Mesendoderm (in vitro differentiated cells): Measurements from ENCODE around the gene CDC25C.

Experiments
- DNase-seq: peaks from one replicate; pipeline ENCODE4 v3.0.0; 2013
- H2AK5ac ChIP-seq: 2 replicates; pipeline ENCODE4 v1.6.1; 2013; ENCODE audit warnings: low read length, inconsistent platforms
- H2BK120ac ChIP-seq: 2 replicates; pipeline ENCODE4 v1.6.1; 2013; ENCODE audit warnings: low read depth, mild to moderate bottlenecking, low read length, moderate library complexity, mixed read lengths
- H2BK15ac ChIP-seq: replicated peaks from 2 replicates; pipeline ENCODE4 v1.6.1; 2013; ENCODE audit warnings: low read depth, mild to moderate bottlenecking, moderate library complexity
- H2BK5ac ChIP-seq: 2 replicates; pipeline ENCODE4 v1.6.1; 2013; ENCODE audit warnings: low read length, inconsistent platforms
- H3K18ac ChIP-seq: 2 replicates; pipeline ENCODE4 v1.6.1; 2013; ENCODE audit warnings: mild to moderate bottlenecking, low read length, mixed read lengths
- H3K23ac ChIP-seq: one replicate; pipeline ENCODE4 v1.6.1; 2013; ENCODE audit warnings: low read length
- H3K27ac ChIP-seq: 2 replicates; pipeline ENCODE4 v1.5.1; 2013; ENCODE audit warnings: low read depth, mild to moderate bottlenecking, inconsistent platforms, low read length, moderate library complexity
- H3K27me3 ChIP-seq: 2 replicates; pipeline ENCODE4 v1.6.1; 2013; ENCODE audit warnings: low read length, control low read depth, mild to moderate bottlenecking, inconsistent platforms; ENCODE audit not compliant: insufficient read depth, poor library complexity
- H3K36me3 ChIP-seq: 2 replicates; pipeline ENCODE4 v1.6.1; 2013; ENCODE audit warnings: low read length, inconsistent platforms; ENCODE audit not compliant: control insufficient read depth, insufficient read depth
- H3K4ac ChIP-seq: one replicate; pipeline ENCODE4 v1.6.1; 2013; ENCODE audit warnings: low read depth, mild to moderate bottlenecking, low read length, moderate library complexity
- H3K4me1 ChIP-seq: 2 replicates; pipeline ENCODE4 v1.6.1; 2013; ENCODE audit warnings: low read depth, low read length, inconsistent platforms; ENCODE audit not compliant: control insufficient read depth
- H3K4me2 ChIP-seq: 2 replicates; pipeline ENCODE4 v1.6.1; 2013; ENCODE audit warnings: low read length
- H3K4me3 ChIP-seq: 2 replicates; pipeline ENCODE4 v1.5.1; 2013; ENCODE audit warnings: mild to moderate bottlenecking, low read length
- H3K56ac ChIP-seq: one replicate; pipeline ENCODE4 v1.6.1; 2013; ENCODE audit warnings: low read length
- H3K79me1 ChIP-seq: 2 replicates; pipeline ENCODE4 v1.6.1; 2013; ENCODE audit warnings: low read length, inconsistent platforms
- H3K79me2 ChIP-seq: 2 replicates; pipeline ENCODE4 v1.6.1; 2013; ENCODE audit warnings: mild to moderate bottlenecking, low read length; ENCODE audit not compliant: control insufficient read depth, insufficient read depth
- H3K9ac ChIP-seq: 2 replicates; pipeline ENCODE4 v1.6.1; 2013; ENCODE audit warnings: low read length, inconsistent platforms
- H4K5ac ChIP-seq: one replicate; pipeline ENCODE4 v1.6.1; 2013; ENCODE audit warnings: low read length
- H4K8ac ChIP-seq: one replicate; pipeline ENCODE4 v1.6.1; 2013; ENCODE audit warnings: low read depth, mild to moderate bottlenecking, control low read depth, low read length, moderate library complexity
- WGBS: extraction: QIAGEN DNeasy Blood & Tissue Kit; methylation state at CpG from one replicate; pipeline ENCODE4 v1.1.7; 2013; ENCODE audit warnings: low lambda C conversion rate, missing lambda C conversion rate; ENCODE audit not compliant: insufficient coverage; ENCODE audit errors: extremely low coverage; 5-methylcytosine and 5-hydroxymethylcytosine counted together

The CDC25C gene

DNA sequence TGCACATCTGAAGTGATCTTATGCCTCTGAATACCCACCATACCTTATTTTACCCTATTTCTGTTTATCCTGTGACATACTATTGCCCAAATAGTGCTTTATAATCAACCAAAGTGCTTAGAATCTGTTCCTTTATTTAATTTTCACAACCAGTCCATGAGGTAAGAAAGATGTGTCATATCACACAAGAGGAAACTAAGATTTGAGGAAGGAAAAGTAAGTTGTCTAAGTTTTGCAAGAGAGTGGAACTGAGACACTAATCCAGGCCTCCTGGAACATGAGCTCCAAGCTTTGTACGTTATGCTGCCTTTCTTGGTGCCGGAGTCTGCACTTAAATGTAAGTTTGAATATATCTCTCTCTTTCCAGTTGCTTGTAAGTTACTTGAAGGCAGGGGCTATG is 38.1 kb upstream of the CDC25C start:
- Histone ChIP-seq H4K5ac (no peak overlapping the region), H3K36me3 (no peaks in the 10 kb centered on the region), H3K4me2 (no peak overlapping the region), H2AK5ac (no peak overlapping the region), H4K8ac (no peak overlapping the region), H3K27me3 (no peaks in the 10 kb centered on the region), H3K27ac (no peak overlapping the region), H3K4me3 (no peak overlapping the region), H2BK15ac (no peak overlapping the region), H2BK5ac (no peak overlapping the region), H3K4ac (no peak overlapping the region), H3K9ac (no peak overlapping the region), H3K56ac (no peak overlapping the region), H3K4me1 (no peaks in the 10 kb centered on the region), H3K18ac (no peak overlapping the region), H3K23ac (no peak overlapping the region), H2BK120ac (no peak overlapping the region), H3K79me1 (peaks cover 15% of the 10 kb centered on the region), H3K79me2 (peaks cover 29% of the 10 kb centered on the region)
- no CpG with 5 or more reads among the region's 2 CpGs for WGBS
- no peak for DNase-seq

DNA sequence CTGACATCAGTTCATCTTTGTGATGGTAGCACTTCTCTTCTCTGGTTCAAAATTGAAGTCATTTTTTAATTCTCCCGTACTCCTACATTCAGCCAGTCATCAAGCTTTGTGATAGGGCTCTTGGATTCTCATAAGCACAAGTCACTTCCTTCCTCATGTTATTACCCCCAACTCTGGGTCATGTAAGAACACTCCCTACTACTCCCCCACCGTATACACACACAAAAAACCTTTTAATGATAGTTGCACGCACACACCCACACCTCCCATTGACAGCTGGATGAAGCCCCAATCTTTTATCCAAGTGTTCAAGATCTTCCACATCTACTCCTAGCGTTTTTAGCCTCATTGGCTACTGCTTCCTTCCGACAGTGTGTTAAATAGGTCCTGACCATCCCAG is 37.7 kb upstream of the CDC25C start:
- Histone ChIP-seq H2BK120ac (no peak overlapping the region), H3K4me2 (no peak overlapping the region)

DNA sequence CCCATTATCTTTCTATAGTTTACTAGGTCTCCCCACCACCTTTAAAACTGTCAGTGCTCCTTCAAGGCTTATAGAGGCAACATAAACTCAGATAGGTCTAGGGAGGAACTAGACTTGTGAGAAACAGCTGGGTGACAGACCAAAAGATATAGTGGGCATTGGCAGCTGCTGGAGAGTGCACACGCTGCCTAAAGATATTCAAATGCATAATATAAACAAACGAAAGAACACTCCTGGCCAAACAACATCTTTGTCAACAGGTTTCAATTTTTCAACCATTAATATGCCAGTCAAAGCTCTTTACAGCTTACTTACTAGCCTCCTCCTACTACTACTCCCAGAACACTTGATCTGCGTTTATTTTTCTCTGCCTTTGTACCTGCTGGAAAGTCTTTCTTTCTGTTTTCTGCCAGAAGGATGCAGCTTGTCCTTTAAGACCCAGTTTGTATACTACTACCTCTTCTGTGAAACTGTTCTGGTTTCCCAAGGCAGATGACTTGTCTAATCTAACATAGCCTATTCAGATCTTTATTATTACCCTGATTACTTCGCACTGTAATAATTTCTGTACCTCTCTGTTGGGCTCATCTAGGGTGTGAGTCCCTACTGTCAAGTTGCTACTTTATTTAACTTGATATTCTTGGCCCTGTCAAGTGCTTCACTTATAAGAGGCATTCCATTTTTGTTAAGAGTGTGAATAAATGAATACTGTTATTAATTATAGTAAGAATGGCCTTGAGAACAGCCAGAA is 35.2 kb upstream of the CDC25C start:
- WGBS, result no CpG with 5 or more reads among the region's 4 CpGs

More for the DNA sequence above, 37.7 kb upstream of the CDC25C start:
- Histone ChIP-seq H3K79me2 (peaks cover 31% of the 10 kb centered on the region), H3K4me3 (no peak overlapping the region), H3K4ac (no peak overlapping the region), H2AK5ac (no peak overlapping the region), H3K9ac (no peak overlapping the region), H3K23ac (no peak overlapping the region), H3K79me1 (peaks cover 16% of the 10 kb centered on the region), H3K18ac (no peak overlapping the region), H3K4me1 (no peaks in the 10 kb centered on the region), H3K36me3 (no peaks in the 10 kb centered on the region), H3K27me3 (no peaks in the 10 kb centered on the region), H4K5ac (no peak overlapping the region), H2BK5ac (no peak overlapping the region), H2BK15ac (no peak overlapping the region), H4K8ac (no peak overlapping the region), H3K56ac (no peak overlapping the region), H3K27ac (no peak overlapping the region)
- WGBS, result 100% methylated on average over 2 of the region's 5 CpGs
- DNase-seq, result no peak

DNA sequence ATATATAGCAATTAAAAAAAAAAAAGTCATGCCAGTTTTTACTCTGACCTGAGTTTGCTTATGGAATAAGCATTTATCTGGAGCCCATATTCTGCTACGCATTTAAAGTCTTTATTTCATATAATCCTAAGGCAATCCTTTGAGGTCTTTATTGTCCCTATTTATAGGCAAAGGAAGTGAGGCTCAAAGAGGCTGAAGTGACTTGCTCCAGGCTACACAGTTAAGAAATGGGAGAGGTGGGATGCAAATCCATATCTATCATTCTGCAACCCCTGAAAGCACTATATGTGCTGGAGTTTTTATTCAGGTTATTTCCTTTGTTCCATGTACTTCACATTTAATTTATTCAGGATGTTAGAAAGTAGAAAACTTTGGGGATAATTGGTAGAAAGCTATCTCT is 33.0 kb upstream of the CDC25C start:
- Histone ChIP-seq H2BK120ac (no peak overlapping the region), H3K36me3 (no peaks in the 10 kb centered on the region), H3K4me2 (no peak overlapping the region), H3K4ac (no peak overlapping the region), H3K18ac (no peak overlapping the region), H4K8ac (no peak overlapping the region), H2BK15ac (no peak overlapping the region), H3K79me2 (peaks cover 43% of the 10 kb centered on the region), H3K4me3 (no peak overlapping the region), H2AK5ac (no peak overlapping the region), H3K56ac (no peak overlapping the region), H3K9ac (no peak overlapping the region), H4K5ac (no peak overlapping the region), H3K23ac (no peak overlapping the region), H3K27me3 (no peaks in the 10 kb centered on the region), H2BK5ac (no peak overlapping the region), H3K79me1 (peaks cover 16% of the 10 kb centered on the region), H3K4me1 (no peaks in the 10 kb centered on the region), H3K27ac (no peak overlapping the region)
- WGBS, result no CpG with 5 or more reads among the region's 1 CpG
- DNase-seq, result no peak

More for the DNA sequence above, 35.2 kb upstream of the CDC25C start:
- no peak overlapping the region for H3K9ac ChIP-seq
- H4K8ac ChIP-seq, result no peak overlapping the region
- no peaks in the 10 kb centered on the region for H3K27me3 ChIP-seq
- no peak overlapping the region for H2BK5ac ChIP-seq
- H3K79me2 ChIP-seq, result peaks cover 35% of the 10 kb centered on the region
- H4K5ac ChIP-seq, result no peak overlapping the region
- no peak for DNase-seq
- no peak overlapping the region for H3K27ac ChIP-seq
- no peak overlapping the region for H3K4me3 ChIP-seq
- H3K79me1 ChIP-seq, result peaks cover 16% of the 10 kb centered on the region
- H2BK120ac ChIP-seq, result no peak overlapping the region
- no peaks in the 10 kb centered on the region for H3K36me3 ChIP-seq
- H2AK5ac ChIP-seq, result no peak overlapping the region
- no peaks in the 10 kb centered on the region for H3K4me1 ChIP-seq
- no peak overlapping the region for H3K18ac ChIP-seq
- H2BK15ac ChIP-seq, result no peak overlapping the region
- H3K23ac ChIP-seq, result no peak overlapping the region
- no peak overlapping the region for H3K4me2 ChIP-seq
- H3K4ac ChIP-seq, result no peak overlapping the region
- H3K56ac ChIP-seq, result no peak overlapping the region

DNA sequence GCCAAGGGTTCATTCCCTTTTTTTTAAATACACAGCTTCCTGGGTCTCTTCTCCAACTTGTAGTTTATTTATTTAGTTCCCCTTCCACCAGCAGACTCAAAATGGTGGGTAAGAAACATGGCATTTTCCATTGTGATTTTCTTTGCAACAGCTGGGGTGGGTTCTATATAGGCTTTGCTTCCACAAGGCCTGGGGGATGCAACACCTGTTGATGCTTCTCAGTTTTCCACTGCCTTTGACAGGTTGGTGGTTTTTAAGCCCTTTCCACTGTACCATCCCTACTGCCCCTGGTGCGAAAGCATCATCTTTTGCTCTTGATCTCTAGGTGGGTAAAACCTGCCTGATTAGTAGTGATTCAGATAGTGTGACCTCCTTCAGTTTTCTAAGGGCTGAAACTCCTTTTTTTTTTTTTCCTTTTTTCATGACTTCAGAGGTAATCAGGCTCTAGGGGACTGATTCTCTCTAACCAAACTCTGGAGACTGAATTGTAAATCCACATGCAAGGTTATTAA is 29.4 kb upstream of the CDC25C start:
- Histone ChIP-seq H3K36me3 (no peaks in the 10 kb centered on the region), H3K27me3 (no peaks in the 10 kb centered on the region), H3K23ac (no peak overlapping the region), H3K4me1 (no peaks in the 10 kb centered on the region), H3K4ac (no peak overlapping the region), H2BK15ac (no peak overlapping the region), H4K8ac (no peak overlapping the region), H3K56ac (no peak overlapping the region), H2BK5ac (no peak overlapping the region), H3K27ac (no peak overlapping the region), H3K79me2 (peaks cover 42% of the 10 kb centered on the region), H3K4me2 (no peak overlapping the region), H3K9ac (no peak overlapping the region), H2BK120ac (no peak overlapping the region), H4K5ac (no peak overlapping the region), H3K4me3 (no peak overlapping the region), H3K18ac (no peak overlapping the region), H3K79me1 (peaks cover 7% of the 10 kb centered on the region), H2AK5ac (no peak overlapping the region)
- no CpG with 5 or more reads among the region's 1 CpG for WGBS
- no peak for DNase-seq

DNA sequence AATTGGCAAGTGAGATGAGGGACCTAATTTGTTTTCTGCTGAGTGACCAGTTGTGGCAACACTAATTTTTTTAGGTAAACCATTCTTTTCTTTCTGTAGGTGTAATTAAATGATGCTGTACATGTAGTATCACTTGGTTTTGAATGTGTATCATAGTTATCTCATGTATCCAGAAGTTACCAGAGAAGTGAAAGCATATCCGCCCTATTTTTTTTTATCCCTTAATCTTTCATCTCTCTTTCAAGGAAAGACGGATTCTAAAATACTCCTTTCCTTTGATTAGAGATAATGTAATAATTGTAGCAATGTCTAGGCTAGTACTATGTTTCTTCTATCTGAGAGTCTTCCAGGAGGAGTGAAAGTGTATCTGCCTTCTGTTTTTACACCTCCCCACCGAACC is 28.0 kb upstream of the CDC25C start:
- DNase-seq, result no peak
- no CpG with 5 or more reads among the region's 3 CpGs for WGBS
- H2BK120ac ChIP-seq, result no peak overlapping the region
- no peak overlapping the region for H2BK15ac ChIP-seq
- no peak overlapping the region for H2AK5ac ChIP-seq
- no peak overlapping the region for H3K9ac ChIP-seq
- peak overlapping the region; percentile 56 for H4K8ac ChIP-seq
- no peak overlapping the region for H3K4ac ChIP-seq
- peaks cover 2% of the 10 kb centered on the region for H3K4me1 ChIP-seq
- H3K23ac ChIP-seq, result no peak overlapping the region
- H3K79me2 ChIP-seq, result peaks cover 53% of the 10 kb centered on the region
- no peak overlapping the region for H3K18ac ChIP-seq
- no peak overlapping the region for H3K27ac ChIP-seq
- H3K79me1 ChIP-seq, result peaks cover 8% of the 10 kb centered on the region
- H3K36me3 ChIP-seq, result no peaks in the 10 kb centered on the region
- no peaks in the 10 kb centered on the region for H3K27me3 ChIP-seq
- H3K4me3 ChIP-seq, result no peak overlapping the region
- H2BK5ac ChIP-seq, result no peak overlapping the region
- H4K5ac ChIP-seq, result no peak overlapping the region
- no peak overlapping the region for H3K56ac ChIP-seq
- no peak overlapping the region for H3K4me2 ChIP-seq
